Left ventricle myocardium superior (tissue), 1 donor: ENCODE data around the gene GPR176. TPM values are rescaled to one million over a fixed set of nuclear protein-coding genes. Genes with fewer than 3 reads are reported as not detected.

Source experiments
- ATAC-seq: fragments of 200-7000 bp; cut with Tn5 transposase; one replicate; pipeline ENCODE4 v1.9.1; 2020; ENCODE audit warnings: mild to moderate bottlenecking, moderate library complexity
- DNase-seq: peaks from one replicate; pipeline ENCODE4 v3.0.0-alpha.2; 2020
- intact Hi-C: fragments of 100-400 bp; cut with micrococcal nuclease; formaldehyde crosslinking; loops from one replicate; pipeline ENCODE4 v1.11.0; 2022
- total RNA-seq: library from RNA; stranded (reverse); fragmentation: NEBNext Ultra II Directional; extraction: Animal tissue kit (Norgen Biotek cat#: 25700); gene quantifications from one replicate; pipeline ENCODE4 v1.2.1, GENCODE V29; 2021
- donor health status: DM: no; HTN: yes; CAD: no; lungs with severe emphysema.

The GPR176 gene
- total RNA-seq, 1 donor from 2014 or later, result 1.5 TPM

- no peak for ATAC-seq
These were observed 49.5 kb downstream of the GPR176 start for GRCh38 chr15:39870537-39870936.

GRCh38 chr15:39869858-39870515 lies 50.1 kb downstream of the GPR176 start:
- ATAC-seq (no peak), DNase-seq (no peak)

More at GRCh38 chr15:39870537-39870936, 49.5 kb downstream of the GPR176 start:
- intact Hi-C loops, result loop anchor here (10.0 kb wide), 2 partner anchors 86 to 186 kb away; partner anchors contain the start of gene FSIP1
- no peak for DNase-seq

GRCh38 chr15:39869254-39869653 lies 50.8 kb downstream of the GPR176 start:
- intact Hi-C loops, result no loop called here
- ATAC-seq (no peak), DNase-seq (no peak)

More at GRCh38 chr15:39869858-39870515, 50.1 kb downstream of the GPR176 start:
- intact Hi-C loops, result loop anchor here (10.0 kb wide), 2 partner anchors 85 to 185 kb away; partner anchors contain the start of gene FSIP1

- ATAC-seq (no peak), DNase-seq (no peak)
- intact Hi-C loops, result no loop called here
These were observed 51.7 kb downstream of the GPR176 start for GRCh38 chr15:39868396-39868795.

GRCh38 chr15:39864116-39864515 lies 56.0 kb downstream of the GPR176 start:
- DNase-seq (no peak), ATAC-seq (no peak)
- intact Hi-C loops, result no loop called here

GRCh38 chr15:39860871-39861270 lies 59.2 kb downstream of the GPR176 start:
- intact Hi-C loops, result no loop called here
- no peak for DNase-seq
- no peak for ATAC-seq

- ATAC-seq (no peak), DNase-seq (no peak)
- intact Hi-C loops, result no loop called here
These were observed 59.9 kb downstream of the GPR176 start for GRCh38 chr15:39860200-39860599.

- intact Hi-C loops, result no loop called here
These were observed 60.4 kb downstream of the GPR176 start for GRCh38 chr15:39859636-39860035.

GRCh38 chr15:39857132-39857531 lies 62.9 kb downstream of the GPR176 start:
- intact Hi-C loops, result no loop called here
- ATAC-seq (no peak), DNase-seq (no peak)

More at GRCh38 chr15:39859636-39860035, 60.4 kb downstream of the GPR176 start:
- DNase-seq (no peak), ATAC-seq (no peak)

- no peak for ATAC-seq
- intact Hi-C loops, result no loop called here
- DNase-seq, result no peak
These were observed 63.7 kb downstream of the GPR176 start for GRCh38 chr15:39856357-39856756.

GRCh38 chr15:39855400-39855799 lies 64.7 kb downstream of the GPR176 start:
- DNase-seq, result no peak
- intact Hi-C loops, result no loop called here
- ATAC-seq, result no peak

- intact Hi-C loops, result no loop called here
- DNase-seq, result no peak
- no peak for ATAC-seq
These were observed 65.9 kb downstream of the GPR176 start for GRCh38 chr15:39854161-39854560.

- intact Hi-C loops, result no loop called here
- ATAC-seq (no peak), DNase-seq (no peak)
These were observed 67.8 kb downstream of the GPR176 start for GRCh38 chr15:39852250-39852649.

- ATAC-seq (no peak), DNase-seq (no peak)
- intact Hi-C loops, result no loop called here
These were observed 68.5 kb downstream of the GPR176 start for GRCh38 chr15:39851500-39852092.

GRCh38 chr15:39850436-39850835 lies 69.6 kb downstream of the GPR176 start:
- no peak for ATAC-seq

GRCh38 chr15:39846108-39846507 lies 74.0 kb downstream of the GPR176 start:
- ATAC-seq (no peak), DNase-seq (no peak)
- intact Hi-C loops, result no loop called here

More at GRCh38 chr15:39850436-39850835, 69.6 kb downstream of the GPR176 start:
- no peak for DNase-seq
- intact Hi-C loops, result no loop called here

GRCh38 chr15:39845582-39845981 lies 74.5 kb downstream of the GPR176 start:
- no peak for DNase-seq
- intact Hi-C loops, result no loop called here
- ATAC-seq, result no peak

GRCh38 chr15:39843565-39843964 lies 76.5 kb downstream of the GPR176 start:
- intact Hi-C loops, result no loop called here
- ATAC-seq, result no peak
- DNase-seq, result no peak

GRCh38 chr15:39837454-39837853 lies 82.6 kb downstream of the GPR176 start:
- no peak for DNase-seq
- ATAC-seq, result no peak
- intact Hi-C loops, result no loop called here

GRCh38 chr15:39835550-39835949 lies 84.5 kb downstream of the GPR176 start:
- intact Hi-C loops, result no loop called here
- ATAC-seq, result no peak
- no peak for DNase-seq

GRCh38 chr15:39834256-39834655 lies 85.8 kb downstream of the GPR176 start:
- DNase-seq (no peak), ATAC-seq (no peak)
- intact Hi-C loops, result no loop called here
